ENCODE results near the gene ARHGAP31. TPM values are rescaled to one million over a fixed set of nuclear protein-coding genes. Genes with fewer than 3 reads are reported as not detected.

The ARHGAP31 gene
- total and polyA plus RNA-seq, 9 donors = 6.3 to 41.4 (median 21.3) TPM

- no peaks in the 10 kb centered on the region for H3K36me3 ChIP-seq
- no peak for DNase-seq
- no peaks in the 10 kb centered on the region for H3K4me1 ChIP-seq (ENCODE audit: insufficient read depth)
- no peak for TF ChIP-seq EP300 (IDR thresholded peaks at IDR 0.05)
- no peak overlapping the region for H3K27ac ChIP-seq
- intact Hi-C loops (cut with DNase I) = no loop called here
- WGBS, 3 donors = 90 to 95% (median 92%) methylated on average over 1 of the region's 1 CpG
- no peaks in the 10 kb centered on the region for H3K27me3 ChIP-seq
- H3K4me3 ChIP-seq = no peak overlapping the region
- no peaks in the 10 kb centered on the region for H3K9me3 ChIP-seq
Observed at GRCh38 chr3:119436977-119437376, 142.8 kb downstream of the ARHGAP31 start.

- Histone ChIP-seq H3K27ac (no peak overlapping the region), H3K4me3 (no peak overlapping the region), H3K4me1 (ENCODE audit: insufficient read depth) (no peaks in the 10 kb centered on the region), H3K27me3 (no peaks in the 10 kb centered on the region), H3K36me3 (no peaks in the 10 kb centered on the region), H3K9me3 (no peaks in the 10 kb centered on the region)
- no peak for TF ChIP-seq POLR2A (IDR thresholded peaks at IDR 0.05)
- TF ChIP-seq CTCF (IDR thresholded peaks at IDR 0.05) = no peak
- 91 to 94% (median 91%) methylated on average over 6 of the region's 6 CpGs for WGBS, 3 donors
- DNase-seq = no peak
- intact Hi-C loops (cut with DNase I) = no loop called here
Observed at GRCh38 chr3:119437691-119438258, 143.6 kb downstream of the ARHGAP31 start.

GRCh38 chr3:119443179-119443578 is 149.0 kb downstream of the ARHGAP31 start:
- H3K36me3 ChIP-seq = no peaks in the 10 kb centered on the region
- no peak for TF ChIP-seq EP300 (IDR thresholded peaks at IDR 0.05)
- TF ChIP-seq CTCF (IDR thresholded peaks at IDR 0.05) = no peak
- no peak for TF ChIP-seq POLR2A (IDR thresholded peaks at IDR 0.05)
- intact Hi-C loops (cut with DNase I) = no loop called here

GRCh38 chr3:119444590-119444989 is 150.4 kb downstream of the ARHGAP31 start:
- no peaks in the 10 kb centered on the region for H3K27me3 ChIP-seq
- no peaks in the 10 kb centered on the region for H3K36me3 ChIP-seq
- no peak for TF ChIP-seq CTCF (IDR thresholded peaks at IDR 0.05)
- no peak for TF ChIP-seq POLR2A (IDR thresholded peaks at IDR 0.05)
- TF ChIP-seq EP300 (IDR thresholded peaks at IDR 0.05) = no peak
- 95 to 98% (median 98%) methylated on average over 2 of the region's 2 CpGs for WGBS, 3 donors
- no peak overlapping the region for H3K4me3 ChIP-seq
- intact Hi-C loops (cut with DNase I) = no loop called here
- H3K9me3 ChIP-seq = no peaks in the 10 kb centered on the region
- H3K4me1 ChIP-seq (ENCODE audit: insufficient read depth) = no peaks in the 10 kb centered on the region
- no peak overlapping the region for H3K27ac ChIP-seq
- no peak for DNase-seq

More at GRCh38 chr3:119443179-119443578, 149.0 kb downstream of the ARHGAP31 start:
- Histone ChIP-seq H3K27me3 (no peaks in the 10 kb centered on the region), H3K4me3 (no peak overlapping the region), H3K27ac (no peak overlapping the region), H3K4me1 (ENCODE audit: insufficient read depth) (no peaks in the 10 kb centered on the region), H3K9me3 (no peaks in the 10 kb centered on the region)
- no peak for DNase-seq

- no peak for TF ChIP-seq CTCF (IDR thresholded peaks at IDR 0.05)
- TF ChIP-seq EP300 (IDR thresholded peaks at IDR 0.05) = no peak
- TF ChIP-seq POLR2A (IDR thresholded peaks at IDR 0.05) = no peak
- Histone ChIP-seq H3K4me3 (no peak overlapping the region), H3K4me1 (ENCODE audit: insufficient read depth) (no peaks in the 10 kb centered on the region), H3K36me3 (no peaks in the 10 kb centered on the region), H3K27ac (no peak overlapping the region), H3K9me3 (no peaks in the 10 kb centered on the region), H3K27me3 (no peaks in the 10 kb centered on the region)
- 55 to 70% (median 59%) methylated on average over 1 of the region's 1 CpG for WGBS, 3 donors
- intact Hi-C loops (cut with DNase I) = no loop called here
- no peak for DNase-seq
Observed at GRCh38 chr3:119453822-119454221, 159.6 kb downstream of the ARHGAP31 start.
